ENCODE measurements around the gene SNORC. TPM values are rescaled to one million over a fixed set of nuclear protein-coding genes. Genes with fewer than 3 reads are reported as not detected.
A peak's percentile ranks its signal among the peaks of the same experiment; 100 is the strongest.

SNORC gene
- total RNA-seq, 1 donor from 2014 or later, result 5.6 TPM

DNA sequence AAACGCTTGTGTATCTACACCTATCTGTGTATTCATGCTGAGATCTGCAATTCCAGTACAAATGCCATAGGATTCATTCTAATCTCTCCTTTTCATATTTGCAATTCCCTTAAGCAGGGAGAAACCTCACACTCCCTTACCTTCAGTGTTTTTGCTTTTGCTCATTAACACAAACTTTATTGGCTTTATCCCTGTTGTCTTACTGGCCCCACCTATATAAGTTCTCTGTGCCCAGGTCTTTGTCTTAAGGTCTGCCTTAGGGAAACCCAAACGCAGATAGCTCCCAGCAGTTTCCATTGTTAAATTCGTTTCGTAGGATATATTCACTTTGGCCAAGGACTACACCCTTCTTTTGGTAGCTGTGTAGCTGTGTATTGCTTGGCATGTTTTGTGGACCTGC lies 4.0 kb upstream of the SNORC start:
- Mint-ChIP-seq H3K4me1 (ENCODE audit: unreplicated experiment) (peaks cover 11% of the 10 kb centered on the region), H3K4me3 (ENCODE audit: unreplicated experiment) (no peak overlapping the region)

DNA sequence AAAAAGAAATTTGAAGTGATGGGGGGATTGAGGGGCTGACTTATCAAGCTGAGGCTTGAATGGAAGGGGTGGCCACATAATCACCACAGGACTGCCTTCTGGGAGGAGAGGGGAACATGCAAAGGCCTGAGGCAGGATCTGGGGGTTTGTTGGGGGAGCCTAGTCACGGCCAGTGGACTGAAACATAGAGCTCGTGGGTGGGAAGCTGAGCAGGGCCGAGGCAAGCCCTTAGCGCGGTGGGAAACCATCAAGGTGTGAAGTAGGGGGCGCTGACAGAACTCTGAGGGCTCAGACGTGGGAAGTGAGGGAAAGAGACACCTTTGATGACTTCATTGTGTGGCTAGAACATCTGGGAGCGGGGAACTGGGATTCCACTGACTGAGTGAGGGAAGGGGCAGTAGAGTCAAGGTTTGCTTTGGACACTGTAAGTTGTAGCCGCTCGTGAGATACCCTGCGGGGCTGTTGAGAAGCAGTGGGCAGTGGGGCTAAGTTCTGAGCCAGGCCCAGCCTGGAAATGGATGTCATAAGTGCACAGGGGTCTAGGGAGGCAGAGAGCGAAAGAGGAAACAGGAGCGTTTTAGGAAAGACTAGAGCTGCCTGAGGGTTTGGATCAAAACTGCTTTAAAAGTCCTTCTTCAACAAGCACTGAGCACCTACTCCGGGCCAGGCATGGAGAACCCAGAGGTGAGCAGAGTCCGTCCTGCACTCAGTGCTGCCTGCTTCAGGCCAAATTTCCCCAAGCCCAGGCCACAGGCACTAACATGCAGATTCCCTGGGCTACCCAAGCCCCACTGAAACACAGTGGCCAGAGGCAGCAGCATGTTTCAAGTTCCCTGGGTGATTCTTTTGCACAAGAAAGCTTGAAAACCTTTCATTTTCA lies 686 bp upstream of the SNORC start:
- no peak overlapping the region for H3K4me3 Mint-ChIP-seq (ENCODE audit: unreplicated experiment)

More for the DNA sequence above, 4.0 kb upstream of the SNORC start:
- Mint-ChIP-seq H3K27me3 (ENCODE audit: unreplicated experiment) (peaks cover 4% of the 10 kb centered on the region), H3K27ac (ENCODE audit: unreplicated experiment) (no peak overlapping the region), H3K9me3 (ENCODE audit: unreplicated experiment) (no peaks in the 10 kb centered on the region), H3K36me3 (ENCODE audit: low read depth, unreplicated experiment) (no peaks in the 10 kb centered on the region)
- no peak for DNase-seq (ENCODE audit: low spot score)
- TF ChIP-seq, protein P1, sequence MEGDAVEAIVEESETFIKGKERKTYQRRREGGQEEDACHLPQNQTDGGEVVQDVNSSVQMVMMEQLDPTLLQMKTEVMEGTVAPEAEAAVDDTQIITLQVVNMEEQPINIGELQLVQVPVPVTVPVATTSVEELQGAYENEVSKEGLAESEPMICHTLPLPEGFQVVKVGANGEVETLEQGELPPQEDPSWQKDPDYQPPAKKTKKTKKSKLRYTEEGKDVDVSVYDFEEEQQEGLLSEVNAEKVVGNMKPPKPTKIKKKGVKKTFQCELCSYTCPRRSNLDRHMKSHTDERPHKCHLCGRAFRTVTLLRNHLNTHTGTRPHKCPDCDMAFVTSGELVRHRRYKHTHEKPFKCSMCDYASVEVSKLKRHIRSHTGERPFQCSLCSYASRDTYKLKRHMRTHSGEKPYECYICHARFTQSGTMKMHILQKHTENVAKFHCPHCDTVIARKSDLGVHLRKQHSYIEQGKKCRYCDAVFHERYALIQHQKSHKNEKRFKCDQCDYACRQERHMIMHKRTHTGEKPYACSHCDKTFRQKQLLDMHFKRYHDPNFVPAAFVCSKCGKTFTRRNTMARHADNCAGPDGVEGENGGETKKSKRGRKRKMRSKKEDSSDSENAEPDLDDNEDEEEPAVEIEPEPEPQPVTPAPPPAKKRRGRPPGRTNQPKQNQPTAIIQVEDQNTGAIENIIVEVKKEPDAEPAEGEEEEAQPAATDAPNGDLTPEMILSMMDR (IDR thresholded peaks at IDR 0.05; ENCODE audit: unreplicated experiment), result no peak

DNA sequence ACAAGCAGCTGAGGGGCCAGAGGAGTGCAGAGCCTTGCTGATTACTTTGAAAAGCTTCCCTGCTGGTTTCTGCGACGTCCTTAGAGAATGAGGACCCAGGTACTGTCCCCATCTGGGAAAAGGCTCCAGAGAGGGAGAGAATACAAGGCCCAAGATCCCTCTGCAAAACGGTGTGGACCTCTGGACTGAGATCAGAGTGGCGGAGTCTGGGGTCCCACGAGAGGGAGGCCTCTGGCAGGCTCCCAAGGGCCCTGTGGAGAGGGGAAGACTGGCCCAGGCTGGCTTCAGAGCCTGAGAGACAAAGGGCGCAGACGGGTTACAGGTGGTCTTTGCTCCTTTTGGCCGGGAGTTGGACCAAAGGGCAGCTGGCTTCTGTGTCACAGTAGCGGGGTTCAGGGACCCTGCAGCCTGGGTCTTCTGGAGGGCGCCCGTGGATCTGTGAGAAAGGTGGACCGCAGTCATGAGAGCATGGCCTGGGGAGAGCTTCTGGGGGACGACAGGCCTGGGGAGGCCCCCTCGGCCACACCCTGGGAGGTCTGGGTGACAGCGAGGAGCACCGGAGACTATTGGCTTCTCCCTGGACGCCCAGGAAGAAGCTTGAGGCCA lies 805 bp downstream of the SNORC start:
- TF ChIP-seq, protein P1 (IDR thresholded peaks at IDR 0.05; ENCODE audit: unreplicated experiment), result no peak
- H3K27ac Mint-ChIP-seq (ENCODE audit: unreplicated experiment), result no peak overlapping the region
- no peaks in the 10 kb centered on the region for H3K9me3 Mint-ChIP-seq (ENCODE audit: unreplicated experiment)
- H3K4me3 Mint-ChIP-seq (ENCODE audit: unreplicated experiment), result no peak overlapping the region
- H3K27me3 Mint-ChIP-seq (ENCODE audit: unreplicated experiment), result peaks cover 19% of the 10 kb centered on the region
- H3K36me3 Mint-ChIP-seq (ENCODE audit: low read depth, unreplicated experiment), result peaks cover 4% of the 10 kb centered on the region
- no peak for DNase-seq (ENCODE audit: low spot score)
- peaks cover 11% of the 10 kb centered on the region for H3K4me1 Mint-ChIP-seq (ENCODE audit: unreplicated experiment)

More for the DNA sequence above, 686 bp upstream of the SNORC start:
- H3K9me3 Mint-ChIP-seq (ENCODE audit: unreplicated experiment), result no peaks in the 10 kb centered on the region
- H3K36me3 Mint-ChIP-seq (ENCODE audit: low read depth, unreplicated experiment), result peaks cover 4% of the 10 kb centered on the region
- H3K27me3 Mint-ChIP-seq (ENCODE audit: unreplicated experiment), result peaks cover 8% of the 10 kb centered on the region
- TF ChIP-seq, protein P1 (IDR thresholded peaks at IDR 0.05; ENCODE audit: unreplicated experiment), result no peak
- peak overlapping the region; percentile 39 for H3K27ac Mint-ChIP-seq (ENCODE audit: unreplicated experiment)
- peaks cover 11% of the 10 kb centered on the region for H3K4me1 Mint-ChIP-seq (ENCODE audit: unreplicated experiment)
- no peak for DNase-seq (ENCODE audit: low spot score)

DNA sequence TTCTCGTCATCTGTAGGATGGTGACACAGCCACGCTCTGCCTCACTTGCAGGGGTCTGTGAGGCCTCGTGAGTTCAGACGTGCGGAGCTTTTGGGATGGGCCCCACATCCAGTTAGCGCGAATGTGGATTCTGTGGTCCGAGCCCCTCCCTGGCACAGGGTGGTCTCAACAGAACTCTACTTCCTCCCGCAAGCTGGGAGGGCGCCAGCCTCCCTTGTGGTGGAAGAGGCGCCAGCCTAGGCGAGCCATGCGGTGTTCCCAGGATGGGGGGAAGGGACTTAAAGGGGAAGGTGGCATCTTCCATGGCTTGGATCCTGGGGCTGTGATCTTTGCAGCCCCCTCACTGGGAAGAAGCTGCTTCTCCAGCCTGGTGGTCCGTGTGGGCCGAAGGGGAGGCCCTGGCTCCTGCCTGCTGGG lies 1.4 kb downstream of the SNORC start:
- H3K4me3 Mint-ChIP-seq (ENCODE audit: unreplicated experiment), result no peak overlapping the region
- H3K27ac Mint-ChIP-seq (ENCODE audit: unreplicated experiment), result no peak overlapping the region
- peaks cover 19% of the 10 kb centered on the region for H3K27me3 Mint-ChIP-seq (ENCODE audit: unreplicated experiment)
- H3K36me3 Mint-ChIP-seq (ENCODE audit: low read depth, unreplicated experiment), result peaks cover 4% of the 10 kb centered on the region
- no peaks in the 10 kb centered on the region for H3K9me3 Mint-ChIP-seq (ENCODE audit: unreplicated experiment)
- no peak for DNase-seq (ENCODE audit: low spot score)
- H3K4me1 Mint-ChIP-seq (ENCODE audit: unreplicated experiment), result peaks cover 11% of the 10 kb centered on the region
- TF ChIP-seq, protein P1 (IDR thresholded peaks at IDR 0.05; ENCODE audit: unreplicated experiment), result no peak
